Mesothelial cell of epicardium (in vitro differentiated cells): ENCODE results near the gene COL23A1. TPM values are rescaled to one million over a fixed set of nuclear protein-coding genes. Genes with fewer than 3 reads are reported as not detected.

ENCODE experiments used
- DNase-seq, 2 experiments: peaks; one replicate each; pipeline ENCODE4 v3.0.0; 2021; ENCODE audit warnings: low spot score in 2 of 2; ENCODE audit not compliant: unreplicated experiment in 2 of 2
- H3K27ac Mint-ChIP-seq: 2 replicates; pipeline ENCODE4 v1.8.0; 2021; ENCODE audit warnings: mixed read lengths
- H3K27me3 Mint-ChIP-seq: 2 replicates; pipeline ENCODE4 v1.8.0; 2021; ENCODE audit warnings: low read depth, mixed read lengths
- H3K36me3 Mint-ChIP-seq: 2 replicates; pipeline ENCODE4 v1.8.0; 2021; ENCODE audit warnings: mixed read lengths
- H3K4me1 Mint-ChIP-seq: 2 replicates; pipeline ENCODE4 v1.8.0; 2021; ENCODE audit warnings: mixed read lengths
- H3K4me3 Mint-ChIP-seq: 2 replicates; pipeline ENCODE4 v1.8.0; 2021; ENCODE audit warnings: mild to moderate bottlenecking, moderate library complexity, mixed read lengths
- H3K9me3 Mint-ChIP-seq: 2 replicates; pipeline ENCODE4 v1.8.0; 2021; ENCODE audit warnings: mixed read lengths
- total RNA-seq: library from RNA; stranded (reverse); gene quantifications from 3 replicates; pipeline ENCODE4 v1.2.1, GENCODE V29; 2021
- TF ChIP-seq, protein P1 (sequence below): fragments of 200-600 bp; sonication (generic); IDR thresholded peaks from one replicate; pipeline ENCODE4 v1.5.0; 2021; ENCODE audit warnings: antibody characterized with exemption; ENCODE audit not compliant: unreplicated experiment

Gene COL23A1
- total RNA-seq, 1 donor from 2014 or later = 13.6 TPM

DNA sequence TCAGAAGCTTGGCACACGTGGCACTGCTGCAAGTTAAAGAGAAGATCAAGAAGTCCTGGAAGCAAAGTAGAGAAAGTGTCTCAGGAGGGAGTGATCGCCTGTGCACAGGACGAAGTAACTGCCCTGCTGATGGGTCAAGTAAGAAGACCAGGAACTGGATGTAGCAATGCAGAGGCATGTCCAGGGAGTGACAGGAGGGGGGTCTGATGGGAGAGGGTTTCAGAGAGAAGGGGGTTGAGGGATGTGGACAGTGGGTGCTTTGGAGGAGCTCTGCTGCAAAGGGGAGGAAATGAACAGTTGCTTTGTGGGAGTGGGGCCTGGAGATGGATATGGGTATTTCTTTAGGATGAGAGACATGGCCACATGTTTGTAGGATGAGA lies 297.4 kb downstream of the COL23A1 start:
- Mint-ChIP-seq H3K27me3 (peaks cover 7% of the 10 kb centered on the region), H3K4me3 (no peak overlapping the region), H3K4me1 (peaks cover 57% of the 10 kb centered on the region), H3K9me3 (peaks cover 9% of the 10 kb centered on the region), H3K27ac (no peak overlapping the region), H3K36me3 (no peaks in the 10 kb centered on the region)
- TF ChIP-seq, protein P1, sequence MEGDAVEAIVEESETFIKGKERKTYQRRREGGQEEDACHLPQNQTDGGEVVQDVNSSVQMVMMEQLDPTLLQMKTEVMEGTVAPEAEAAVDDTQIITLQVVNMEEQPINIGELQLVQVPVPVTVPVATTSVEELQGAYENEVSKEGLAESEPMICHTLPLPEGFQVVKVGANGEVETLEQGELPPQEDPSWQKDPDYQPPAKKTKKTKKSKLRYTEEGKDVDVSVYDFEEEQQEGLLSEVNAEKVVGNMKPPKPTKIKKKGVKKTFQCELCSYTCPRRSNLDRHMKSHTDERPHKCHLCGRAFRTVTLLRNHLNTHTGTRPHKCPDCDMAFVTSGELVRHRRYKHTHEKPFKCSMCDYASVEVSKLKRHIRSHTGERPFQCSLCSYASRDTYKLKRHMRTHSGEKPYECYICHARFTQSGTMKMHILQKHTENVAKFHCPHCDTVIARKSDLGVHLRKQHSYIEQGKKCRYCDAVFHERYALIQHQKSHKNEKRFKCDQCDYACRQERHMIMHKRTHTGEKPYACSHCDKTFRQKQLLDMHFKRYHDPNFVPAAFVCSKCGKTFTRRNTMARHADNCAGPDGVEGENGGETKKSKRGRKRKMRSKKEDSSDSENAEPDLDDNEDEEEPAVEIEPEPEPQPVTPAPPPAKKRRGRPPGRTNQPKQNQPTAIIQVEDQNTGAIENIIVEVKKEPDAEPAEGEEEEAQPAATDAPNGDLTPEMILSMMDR = no peak
- no peak for DNase-seq

DNA sequence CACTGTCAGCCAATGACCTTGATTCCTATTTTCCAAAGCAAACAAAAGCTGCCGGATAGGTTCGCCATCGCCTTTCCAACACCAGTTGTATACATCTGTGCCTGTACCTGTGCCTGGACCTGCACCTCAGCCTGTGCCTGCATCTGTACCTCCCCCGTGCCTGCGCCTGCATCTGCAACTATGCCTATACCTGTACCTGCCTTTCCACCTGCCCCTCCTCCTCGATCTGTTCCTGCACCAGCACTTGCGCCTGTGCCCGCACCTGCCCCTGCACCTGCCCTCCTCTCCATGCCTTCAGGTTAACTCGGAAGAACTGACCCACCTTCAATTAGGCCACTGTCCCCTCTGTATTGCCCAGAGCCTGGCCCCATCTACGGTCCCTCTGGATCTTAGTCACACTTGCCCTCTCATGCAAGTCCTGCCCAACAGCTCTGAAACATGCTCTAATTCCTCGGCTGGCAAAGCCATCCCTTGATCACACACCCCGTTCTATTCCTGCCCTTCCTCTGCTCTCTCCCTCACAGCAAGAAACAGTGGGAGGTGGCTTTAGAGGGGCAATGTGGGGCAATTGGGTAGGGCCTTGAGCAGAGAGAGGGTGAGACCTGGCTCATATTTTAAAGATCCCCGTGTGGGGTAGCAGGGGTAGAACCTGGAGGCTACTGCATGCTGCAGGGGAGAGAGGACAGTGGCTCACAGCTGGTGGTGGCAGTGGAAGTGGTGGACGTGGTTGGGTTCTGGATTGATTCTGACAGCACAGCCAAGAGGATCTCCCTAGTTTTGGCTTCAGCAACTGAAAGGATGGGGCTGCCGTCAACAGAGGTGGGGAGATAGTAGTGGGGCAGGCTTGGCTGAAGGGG lies 298.0 kb downstream of the COL23A1 start:
- peak in 1 of 2 experiments; percentile 6 for DNase-seq
- Mint-ChIP-seq H3K9me3 (peaks cover 9% of the 10 kb centered on the region), H3K4me3 (no peak overlapping the region), H3K36me3 (no peaks in the 10 kb centered on the region), H3K27me3 (peaks cover 8% of the 10 kb centered on the region), H3K27ac (no peak overlapping the region), H3K4me1 (peaks cover 63% of the 10 kb centered on the region)
- TF ChIP-seq, protein P1 = no peak

DNA sequence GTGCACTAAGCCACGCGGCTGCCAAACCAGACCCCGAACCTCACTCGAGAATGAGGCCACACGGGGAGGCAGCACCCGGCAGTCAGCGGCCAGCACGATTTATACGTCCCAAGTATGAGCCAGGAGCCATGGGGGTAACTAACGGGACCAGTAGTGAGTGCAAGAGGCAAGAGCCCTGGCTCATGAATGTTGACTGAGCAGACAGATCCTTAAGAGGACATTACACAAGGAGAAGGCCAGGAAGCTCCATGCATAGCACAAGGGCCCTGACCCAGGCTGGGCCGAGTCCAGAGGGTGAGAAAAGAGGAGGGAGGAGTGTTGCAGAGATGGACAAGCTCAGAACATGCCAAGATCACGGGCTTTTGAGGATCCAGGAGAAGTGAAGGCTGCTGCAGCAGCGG lies 299.0 kb downstream of the COL23A1 start:
- H3K9me3 Mint-ChIP-seq = peaks cover 9% of the 10 kb centered on the region
- DNase-seq = no peak
- H3K36me3 Mint-ChIP-seq = no peaks in the 10 kb centered on the region
- TF ChIP-seq, protein P1 = no peak
- peaks cover 63% of the 10 kb centered on the region for H3K4me1 Mint-ChIP-seq
- peaks cover 8% of the 10 kb centered on the region for H3K27me3 Mint-ChIP-seq
- no peak overlapping the region for H3K27ac Mint-ChIP-seq
- no peak overlapping the region for H3K4me3 Mint-ChIP-seq

DNA sequence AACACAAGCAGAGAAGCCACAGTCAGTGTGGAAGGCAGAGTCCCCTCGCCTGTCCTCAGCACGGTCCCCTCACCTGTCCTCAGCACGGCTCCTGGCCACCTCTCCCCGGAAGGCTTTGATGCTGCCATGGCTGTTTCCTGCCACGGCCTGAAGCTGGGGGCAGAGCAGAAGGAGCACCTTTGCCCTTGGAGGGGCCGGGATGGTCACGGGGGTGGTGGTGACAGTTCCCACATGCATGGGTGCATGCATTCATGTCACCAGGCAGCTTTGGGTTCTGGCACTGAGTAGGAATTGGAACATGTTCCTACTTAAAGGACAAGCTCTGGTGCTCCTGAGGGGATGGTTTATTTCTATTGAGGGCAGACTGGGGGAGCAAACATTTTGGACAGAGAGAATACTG lies 299.8 kb downstream of the COL23A1 start:
- Mint-ChIP-seq H3K9me3 (peaks cover 4% of the 10 kb centered on the region), H3K36me3 (no peaks in the 10 kb centered on the region), H3K27ac (no peak overlapping the region), H3K4me3 (no peak overlapping the region), H3K27me3 (peaks cover 8% of the 10 kb centered on the region), H3K4me1 (peaks cover 63% of the 10 kb centered on the region)
- no peak for DNase-seq
- TF ChIP-seq, protein P1 = no peak

DNA sequence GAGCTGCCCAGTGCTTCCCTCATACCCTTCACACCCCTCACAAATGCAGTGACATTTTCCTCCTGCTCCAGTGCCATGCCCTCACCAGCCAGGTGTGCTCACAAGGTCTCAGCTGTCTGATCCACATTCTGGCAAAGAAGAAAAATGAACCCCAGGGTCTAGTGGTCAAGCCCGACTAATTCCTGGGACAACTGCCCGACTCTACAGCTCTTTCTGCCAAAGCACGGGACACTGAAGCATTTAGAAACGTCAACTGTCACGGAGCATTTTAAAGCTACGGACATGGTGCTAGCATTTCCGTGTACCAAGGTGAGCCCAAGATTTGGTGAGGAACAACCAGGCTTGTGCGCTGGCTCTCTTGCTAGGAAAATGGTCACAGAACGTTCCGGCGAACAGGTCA lies 300.8 kb downstream of the COL23A1 start:
- no peak for DNase-seq
- no peaks in the 10 kb centered on the region for H3K9me3 Mint-ChIP-seq

More for the DNA sequence above, 300.8 kb downstream of the COL23A1 start:
- Mint-ChIP-seq H3K27me3 (peaks cover 8% of the 10 kb centered on the region), H3K4me3 (no peak overlapping the region), H3K36me3 (no peaks in the 10 kb centered on the region), H3K4me1 (peaks cover 61% of the 10 kb centered on the region), H3K27ac (peak overlapping the region; percentile 72)
- TF ChIP-seq, protein P1 = no peak
